GM18508 (cell line): ENCODE measurements around the gene KRT77.

Source experiments
- ATAC-seq: cut with Tn5 transposase; IDR thresholded peaks from one replicate; pipeline ENCODE4 v1.9.1; 2021; ENCODE audit warnings: moderate number of reproducible peaks; ENCODE audit not compliant: insufficient read depth, unreplicated experiment

Gene KRT77

DNA sequence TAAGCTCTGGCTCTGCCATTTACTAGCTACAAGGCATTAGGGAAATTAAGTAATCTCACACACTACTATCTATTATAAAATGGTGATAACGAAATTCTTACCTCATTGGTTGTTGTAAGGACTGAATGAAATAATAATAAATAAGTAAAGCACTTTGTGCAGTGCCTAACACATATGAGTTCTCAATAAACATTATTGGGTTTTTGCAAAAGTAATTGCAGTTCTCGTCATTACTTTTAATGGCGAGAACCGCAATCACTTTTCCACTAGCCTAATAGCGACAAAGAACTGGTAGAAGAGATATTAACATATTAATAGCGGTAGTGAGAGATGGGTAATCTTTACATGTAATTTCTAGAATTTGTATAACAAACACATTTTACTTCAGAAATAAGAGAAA, 9.2 kb downstream of the KRT77 start:
- no peak for ATAC-seq

DNA sequence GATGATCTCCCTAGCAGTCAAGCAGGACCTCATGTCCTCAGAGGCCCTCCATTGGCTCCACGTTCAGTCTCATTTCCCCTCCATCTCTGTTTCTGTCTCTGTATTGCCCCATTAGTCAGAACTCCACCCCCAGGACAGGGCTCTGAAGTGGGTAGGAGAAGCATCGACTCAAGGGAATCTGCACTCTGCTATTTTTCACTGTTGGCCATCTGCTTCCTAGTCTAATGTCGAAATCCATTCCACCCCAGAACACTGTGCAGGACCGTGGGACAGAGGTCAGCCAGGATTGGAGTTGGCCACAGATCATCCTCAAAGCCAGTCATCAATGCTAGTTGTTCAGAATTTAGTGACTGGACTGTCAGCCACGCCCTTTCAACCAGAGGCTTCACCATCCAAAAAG, 10.1 kb downstream of the KRT77 start:
- ATAC-seq, result no peak

DNA sequence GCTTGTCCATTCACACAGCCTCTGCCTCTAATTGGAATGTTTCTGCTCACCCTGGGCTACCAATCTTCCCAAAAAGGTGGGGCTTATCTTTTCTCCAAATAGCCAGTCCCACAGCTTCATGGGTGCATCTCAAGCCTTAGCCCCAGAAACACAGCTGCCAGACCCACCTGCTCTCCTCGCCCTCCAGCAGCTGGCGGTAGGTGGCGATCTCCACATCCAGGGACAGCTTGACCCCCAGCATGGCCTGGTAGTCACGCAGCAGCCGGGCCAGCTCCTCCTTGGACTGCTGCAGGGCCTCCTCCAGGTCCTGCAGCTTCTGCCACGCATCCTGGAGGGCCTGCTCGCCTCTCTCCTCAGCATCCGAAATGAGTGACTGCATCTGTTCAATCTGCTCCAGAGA, 11.1 kb downstream of the KRT77 start:
- ATAC-seq, result no peak

DNA sequence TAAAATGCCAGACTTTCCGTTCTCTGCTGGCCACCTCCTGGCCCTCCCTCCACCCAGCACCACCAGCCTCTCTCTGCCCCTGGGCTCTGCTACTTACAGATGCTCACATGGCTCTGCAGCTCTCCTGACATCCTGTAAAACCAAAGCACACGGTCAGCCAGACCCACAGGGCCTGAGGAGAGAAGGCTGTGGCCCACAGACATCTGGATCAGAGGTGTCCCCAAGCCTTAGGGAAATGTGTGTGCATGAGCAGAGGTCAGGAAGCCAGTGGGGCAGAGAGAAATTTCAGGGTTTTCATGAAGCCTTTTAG, 11.5 kb downstream of the KRT77 start:
- ATAC-seq, result no peak

DNA sequence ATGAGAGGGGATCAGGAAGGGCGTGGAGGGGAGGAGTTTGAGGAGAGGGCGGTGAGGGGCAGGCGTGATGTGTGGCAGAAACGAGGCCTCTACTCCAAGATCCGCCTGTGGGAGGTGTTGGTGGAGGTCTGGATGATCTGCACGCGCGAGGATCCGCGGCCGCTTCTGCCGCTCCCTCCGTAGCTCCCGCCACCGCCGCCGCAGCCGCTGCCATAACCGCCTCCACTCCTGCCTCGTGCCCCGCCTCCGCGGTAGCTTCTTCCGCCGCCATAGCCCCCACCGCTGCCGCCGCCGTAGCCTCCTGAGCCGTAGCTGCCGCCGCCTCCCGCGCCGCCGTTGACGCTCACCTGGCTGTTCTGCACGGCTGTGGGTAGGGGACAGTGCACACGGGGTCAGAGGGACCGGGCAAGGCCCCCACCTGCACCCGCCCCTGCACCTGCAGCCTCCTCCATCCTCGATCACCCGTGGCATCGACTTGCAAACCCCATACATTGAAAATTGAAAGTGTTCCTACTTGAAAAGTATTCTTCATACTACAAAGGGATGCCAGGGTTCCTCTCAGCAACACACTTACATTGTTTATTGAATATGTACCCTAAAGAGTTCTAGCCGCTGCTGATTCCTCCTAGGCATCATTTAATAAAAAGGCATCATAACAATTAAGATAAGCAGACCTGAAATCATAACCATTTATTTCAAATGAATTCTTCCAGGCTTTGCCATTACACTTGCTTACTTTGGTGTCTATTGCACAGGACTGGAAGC, 12.1 kb downstream of the KRT77 start:
- no peak for ATAC-seq

DNA sequence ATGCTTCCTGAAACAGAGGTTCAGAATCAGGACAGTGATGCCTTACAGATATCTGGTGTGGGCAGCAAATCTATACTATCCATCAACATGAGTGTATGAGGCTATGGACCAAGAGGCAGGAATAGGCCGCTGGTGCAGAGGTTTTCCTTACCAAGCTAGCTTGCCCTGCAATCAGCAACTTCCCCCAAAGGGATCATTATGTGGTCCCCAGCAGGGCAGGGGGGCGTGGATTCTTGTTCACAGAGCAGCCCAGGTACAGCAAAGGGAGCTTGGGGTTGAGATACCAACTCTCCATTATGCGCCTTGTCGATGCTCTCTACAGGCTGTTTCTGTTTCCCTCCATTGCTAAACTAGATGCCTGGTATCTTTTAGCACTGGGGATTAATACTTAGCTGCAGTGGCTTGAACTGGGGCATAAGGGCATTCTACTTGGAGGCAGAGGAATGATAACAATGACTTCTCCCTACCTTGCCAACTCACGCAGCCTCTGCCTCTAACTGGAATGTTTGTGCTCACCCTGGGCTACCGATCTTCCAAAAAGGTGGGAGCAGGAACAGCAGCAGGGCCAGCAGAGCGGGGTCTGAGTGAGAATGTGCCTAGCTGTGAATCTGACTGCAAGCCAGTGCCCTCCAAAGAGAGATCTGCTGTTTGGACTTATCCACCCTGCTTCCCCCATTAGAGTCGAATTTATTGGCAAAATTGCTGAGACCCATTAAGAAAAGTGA, 12.8 kb downstream of the KRT77 start:
- no peak for ATAC-seq

DNA sequence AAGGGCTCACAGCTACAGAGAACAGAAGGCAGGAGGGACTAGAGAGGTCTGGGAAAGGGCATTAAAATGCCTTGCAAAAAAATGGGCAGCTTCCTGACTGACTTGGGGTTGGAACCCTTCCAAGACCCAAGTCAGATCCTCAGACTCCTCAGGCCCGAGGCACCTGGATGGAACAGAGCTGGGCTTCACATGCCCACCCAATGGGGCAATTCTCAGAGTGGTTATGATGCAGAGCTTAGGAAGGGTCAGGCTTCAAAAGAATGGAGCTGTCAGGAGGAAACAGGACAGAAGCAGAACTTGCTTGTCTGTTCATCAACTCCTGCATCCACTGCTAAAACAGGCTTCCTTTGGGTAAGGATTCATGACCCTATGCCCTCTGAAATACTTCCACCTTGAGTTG, 13.4 kb downstream of the KRT77 start:
- ATAC-seq, result no peak

DNA sequence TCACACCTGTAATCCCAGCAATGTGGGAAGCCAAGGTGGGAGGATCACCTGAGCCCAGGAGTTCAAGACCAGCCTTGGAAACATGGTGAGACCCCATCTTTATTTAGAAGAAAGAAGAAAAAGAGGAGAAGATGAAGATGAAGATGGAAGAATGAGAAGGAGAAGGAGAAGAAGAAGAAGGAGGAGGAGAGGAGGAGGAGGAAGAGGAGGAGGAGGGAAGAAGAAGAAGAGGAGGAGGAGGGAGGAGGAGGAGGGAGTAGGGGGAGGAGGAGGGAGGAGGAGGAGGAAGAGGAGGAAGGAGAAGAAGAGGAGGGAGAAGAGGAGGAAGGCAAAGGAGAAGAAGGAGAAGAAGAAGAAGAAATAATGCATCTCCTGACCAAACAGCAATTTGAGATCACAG, 14.1 kb downstream of the KRT77 start:
- no peak for ATAC-seq

DNA sequence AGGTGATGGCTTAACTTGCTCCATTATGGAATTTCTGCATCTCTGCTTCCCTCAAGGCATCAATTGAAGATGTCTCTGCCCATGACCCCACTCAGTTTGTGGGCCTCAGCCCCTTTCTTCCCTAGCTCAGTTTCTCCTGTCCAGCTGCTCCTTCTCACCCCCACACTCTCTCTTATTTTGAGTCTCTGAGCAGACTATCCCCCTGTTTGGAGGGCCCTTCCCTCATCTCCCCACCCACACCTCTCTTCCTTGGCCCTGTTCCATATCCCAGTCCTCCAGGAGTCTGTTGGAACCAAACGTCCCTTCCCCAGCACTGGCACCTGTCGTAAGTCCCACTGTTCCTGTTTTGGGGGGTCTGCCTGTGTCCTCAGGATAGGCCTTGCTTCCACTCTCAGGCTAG, 14.8 kb downstream of the KRT77 start:
- no peak for ATAC-seq

DNA sequence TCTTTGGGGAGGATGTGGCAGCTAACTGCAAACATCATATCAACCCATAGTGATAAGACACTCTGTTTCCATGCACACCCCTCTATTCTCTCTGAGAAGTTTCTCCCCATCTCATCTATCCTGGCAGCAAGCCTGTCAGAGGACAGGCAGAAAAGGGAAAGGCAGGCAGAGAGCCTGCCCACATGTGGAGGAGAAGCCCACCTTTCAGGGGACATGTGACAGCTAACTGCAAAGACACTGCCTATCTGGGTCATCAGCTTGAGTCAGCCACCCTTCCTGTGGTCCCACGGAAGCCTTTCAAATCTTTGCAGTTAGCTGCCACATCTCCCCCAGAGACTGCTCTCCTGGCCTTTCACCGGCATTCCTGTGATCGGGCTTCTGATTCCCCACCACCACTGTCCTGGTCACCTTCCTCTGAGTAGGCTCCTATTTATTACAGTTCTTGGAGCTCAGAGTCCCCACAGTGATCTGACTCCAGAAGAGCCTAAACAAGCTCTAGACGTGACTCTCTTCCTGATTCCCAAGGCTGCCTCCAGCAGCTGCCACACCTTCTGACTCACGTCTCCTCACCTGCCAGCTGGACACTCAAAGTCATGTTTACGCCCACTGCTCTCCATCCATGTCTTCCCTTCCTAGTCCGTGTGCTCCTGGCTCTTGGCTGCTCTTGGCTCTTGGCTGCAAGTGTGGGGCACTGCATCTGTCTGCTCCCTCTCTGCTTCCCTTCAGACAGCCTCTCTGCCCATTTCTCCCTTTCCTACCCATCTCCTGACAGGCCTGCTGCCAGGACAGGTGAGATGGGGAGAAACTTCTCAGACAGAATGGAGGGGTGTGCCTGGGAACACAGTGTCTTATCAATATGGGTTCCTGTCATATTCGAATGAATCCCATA, 15.6 kb downstream of the KRT77 start:
- no peak for ATAC-seq

DNA sequence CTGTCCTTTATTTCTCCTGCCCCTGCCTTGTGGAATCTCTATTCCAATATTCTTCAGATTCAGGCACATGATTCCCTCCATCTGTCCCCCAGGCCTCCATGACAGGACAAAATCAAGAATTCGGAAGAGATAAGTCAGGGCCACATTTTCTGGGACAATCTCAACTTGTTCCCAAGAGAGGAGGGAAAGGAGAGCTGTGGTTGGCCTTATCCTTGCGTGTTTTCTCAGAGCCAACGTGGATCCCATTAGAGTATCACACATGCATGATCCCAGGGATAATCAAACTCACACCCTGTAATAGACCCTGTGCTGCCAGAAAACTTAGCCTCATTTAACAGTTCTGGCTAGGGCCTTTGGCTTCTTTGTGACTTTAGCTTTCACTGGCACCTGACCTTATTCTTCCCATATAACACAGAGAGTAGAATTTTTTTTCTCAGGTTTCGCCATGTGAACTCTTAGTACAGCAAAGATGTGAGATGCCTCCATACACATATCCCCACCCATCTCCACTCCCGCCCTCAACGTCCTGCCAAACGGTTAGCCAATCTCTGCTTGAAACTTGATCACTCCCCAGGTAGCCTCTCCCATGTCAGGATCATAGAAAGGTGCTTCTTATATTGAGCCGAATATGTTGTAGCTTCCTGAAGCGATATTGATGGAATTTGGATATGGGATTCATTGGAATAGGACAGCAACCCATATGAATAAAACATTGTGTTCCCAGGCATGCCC, 16.4 kb downstream of the KRT77 start:
- ATAC-seq, result no peak

DNA sequence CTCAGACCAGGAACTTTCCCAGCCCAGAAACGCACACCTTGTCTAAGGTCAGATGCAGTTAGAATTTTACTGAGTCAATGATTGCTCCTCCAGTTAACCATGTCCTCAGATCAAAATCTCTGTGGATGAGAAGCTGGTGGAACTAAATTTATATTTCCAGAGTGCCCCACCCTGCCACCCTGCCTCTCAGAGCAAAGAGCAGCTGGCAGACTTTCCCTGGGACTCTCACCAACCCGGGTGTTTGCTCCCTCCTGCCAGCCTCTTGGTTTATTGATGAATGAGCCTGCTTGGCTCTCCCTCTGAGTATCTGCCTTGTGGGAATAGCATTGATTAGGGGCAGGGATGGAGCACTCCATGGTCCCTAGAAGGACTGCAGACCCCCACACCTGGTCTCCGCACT, 17.3 kb downstream of the KRT77 start:
- ATAC-seq, result no peak

DNA sequence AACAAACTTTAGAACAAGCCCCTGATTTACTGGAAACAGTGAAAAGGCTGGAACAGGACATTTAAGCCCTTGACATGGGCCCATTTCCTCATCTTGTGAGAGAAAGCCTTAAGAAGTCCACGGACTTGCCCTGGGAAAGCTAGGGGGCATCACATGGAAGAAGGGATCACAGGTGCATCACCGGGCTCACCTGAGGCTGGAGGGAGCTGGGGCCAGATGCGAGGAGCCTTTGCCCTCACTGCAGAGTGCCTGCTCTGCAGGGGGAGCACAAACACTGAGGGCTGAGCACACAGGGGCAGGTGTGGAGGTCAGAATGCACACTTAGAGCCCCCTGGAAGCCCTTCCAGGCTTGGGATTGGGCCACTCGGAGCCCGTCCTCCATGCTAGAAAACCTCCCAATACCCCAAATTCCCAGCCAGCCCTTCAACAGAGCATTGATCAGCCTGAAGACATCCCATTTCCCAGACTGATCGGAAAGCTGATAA, 17.9 kb downstream of the KRT77 start:
- no peak for ATAC-seq

DNA sequence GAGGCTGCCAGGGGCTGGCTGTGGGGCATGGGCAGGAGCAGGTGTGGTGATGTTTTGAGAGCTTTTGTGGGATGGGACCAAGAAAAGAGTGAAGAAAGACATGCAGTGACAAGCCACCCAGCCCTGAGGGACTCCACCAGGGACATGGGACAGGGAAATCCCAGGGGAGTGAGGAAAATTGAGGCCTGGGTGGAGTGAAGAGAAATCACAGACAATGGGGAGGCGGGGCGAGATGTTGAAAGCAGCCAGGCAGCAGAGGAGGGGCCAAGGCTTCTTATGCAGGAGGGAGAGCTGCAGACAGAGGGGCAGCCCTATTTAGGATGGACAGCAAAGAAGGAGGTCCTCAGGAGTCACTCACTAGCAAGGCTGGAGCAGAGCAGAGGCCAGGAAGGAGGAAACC, 18.9 kb downstream of the KRT77 start:
- ATAC-seq, result no peak

DNA sequence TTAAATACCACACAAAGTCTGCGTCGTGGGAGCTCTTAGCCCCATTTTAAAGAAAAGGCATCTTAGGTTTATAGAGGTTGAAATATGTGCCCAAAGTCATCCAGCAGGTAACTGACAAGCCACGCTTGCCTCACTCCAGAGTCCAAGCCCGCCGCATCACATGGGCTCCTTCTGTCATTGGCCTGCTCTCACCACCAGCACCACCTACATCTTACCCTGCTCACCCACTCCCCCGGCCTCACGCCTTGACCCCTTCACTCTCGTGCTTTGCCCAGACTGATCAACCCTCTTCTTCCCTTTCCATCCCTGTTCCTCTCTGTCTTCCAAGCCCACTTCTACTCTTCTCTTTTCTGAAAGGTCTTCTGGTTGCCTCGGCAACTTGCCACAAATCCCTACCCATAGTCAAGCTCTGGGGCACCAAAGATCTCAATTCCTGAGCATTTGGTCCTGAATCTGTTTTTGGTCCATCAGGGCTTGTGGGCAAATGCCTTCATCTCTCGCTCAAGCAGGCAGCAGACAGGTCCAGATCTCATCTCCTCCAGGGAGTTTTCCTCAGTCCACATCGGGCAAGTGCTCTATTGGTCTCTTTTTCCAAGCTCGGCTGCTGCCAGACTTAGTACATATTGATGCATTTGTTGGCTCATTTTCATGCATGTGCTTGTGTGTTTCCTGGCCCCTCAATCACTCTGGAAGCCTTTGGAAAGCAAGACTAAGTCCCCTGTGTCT, 19.6 kb downstream of the KRT77 start:
- no peak for ATAC-seq

DNA sequence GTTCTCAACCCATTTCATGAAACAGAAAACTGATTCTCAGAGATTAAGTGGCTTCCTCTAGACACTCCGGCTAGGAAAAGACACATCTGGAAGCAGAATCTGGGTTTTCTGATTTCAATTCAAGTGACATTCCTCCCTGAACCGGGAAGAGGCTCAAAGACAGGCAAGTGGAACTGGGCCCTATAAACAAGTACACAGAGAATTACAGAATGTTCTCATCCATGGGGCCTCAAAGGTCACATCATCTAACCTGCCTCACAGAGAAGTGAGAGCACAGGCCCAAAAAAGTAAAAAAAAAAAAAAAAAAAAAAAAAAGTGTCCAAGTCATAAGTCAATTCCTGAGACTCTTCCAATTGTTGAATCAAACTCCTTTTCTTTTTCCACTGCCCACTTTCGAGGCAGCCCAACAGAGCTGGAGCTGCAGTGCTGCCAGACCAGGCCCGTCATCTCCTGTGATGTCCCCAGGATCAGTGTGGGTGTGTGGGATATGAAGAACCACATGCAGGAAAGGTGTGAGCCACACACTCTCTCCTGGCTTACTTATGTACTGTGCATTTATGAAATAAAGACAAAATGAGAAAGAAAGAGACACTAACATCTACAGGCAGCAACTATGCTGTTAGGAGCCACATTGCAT, 20.3 kb downstream of the KRT77 start:
- ATAC-seq, result no peak

DNA sequence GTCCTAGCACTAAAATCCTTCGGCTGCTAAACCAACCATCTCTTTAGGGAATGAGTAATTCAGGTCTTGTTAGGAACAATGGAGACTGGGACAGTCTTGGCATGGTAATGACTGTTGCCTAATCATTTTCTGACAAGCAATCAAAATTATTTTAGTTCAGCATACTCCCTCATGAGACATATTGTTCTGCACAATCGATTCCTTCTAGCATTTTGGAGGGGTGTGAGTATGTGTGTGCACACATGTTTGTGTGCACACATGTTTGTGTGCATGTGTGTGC, 21.0 kb downstream of the KRT77 start:
- no peak for ATAC-seq

DNA sequence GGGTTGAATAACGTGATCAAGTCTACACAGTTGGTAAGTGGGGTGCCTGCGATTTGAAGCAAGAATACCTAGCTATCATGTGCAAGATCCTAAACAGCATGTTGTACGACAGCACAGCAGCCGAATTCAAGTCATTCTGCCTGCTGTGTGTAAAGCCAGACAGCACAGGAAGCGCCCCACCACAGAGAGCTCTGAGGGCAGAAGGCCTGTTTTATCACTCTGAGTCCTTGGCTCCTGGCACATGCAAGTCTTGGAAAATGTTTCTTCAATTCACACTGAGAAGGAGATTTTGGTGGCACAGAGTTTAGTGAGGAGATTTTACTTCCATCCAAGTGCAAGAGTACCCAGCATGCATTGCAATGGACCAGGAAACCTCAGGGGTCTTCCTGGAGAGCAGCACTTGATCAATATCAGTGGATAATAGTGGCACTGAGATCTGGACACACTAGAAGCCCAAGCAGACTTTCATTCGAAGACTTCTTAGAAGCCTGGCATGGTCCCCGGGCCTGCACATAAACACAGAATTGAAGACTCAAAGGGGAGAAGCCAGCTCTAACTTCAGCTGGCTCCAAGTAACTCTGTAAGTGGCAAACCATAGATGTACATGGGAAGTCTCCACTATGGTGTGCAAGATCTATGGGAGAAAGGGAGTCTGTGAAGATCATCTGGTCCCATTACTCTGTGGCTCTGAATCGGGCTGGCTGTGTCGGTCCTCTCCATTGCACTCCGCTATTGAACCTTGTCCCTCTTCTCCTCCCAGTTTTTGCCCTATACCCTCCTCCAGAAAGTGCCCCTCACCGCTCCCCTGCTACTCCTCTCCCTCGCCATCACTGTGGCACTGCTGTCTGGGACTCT, 21.6 kb downstream of the KRT77 start:
- no peak for ATAC-seq

DNA sequence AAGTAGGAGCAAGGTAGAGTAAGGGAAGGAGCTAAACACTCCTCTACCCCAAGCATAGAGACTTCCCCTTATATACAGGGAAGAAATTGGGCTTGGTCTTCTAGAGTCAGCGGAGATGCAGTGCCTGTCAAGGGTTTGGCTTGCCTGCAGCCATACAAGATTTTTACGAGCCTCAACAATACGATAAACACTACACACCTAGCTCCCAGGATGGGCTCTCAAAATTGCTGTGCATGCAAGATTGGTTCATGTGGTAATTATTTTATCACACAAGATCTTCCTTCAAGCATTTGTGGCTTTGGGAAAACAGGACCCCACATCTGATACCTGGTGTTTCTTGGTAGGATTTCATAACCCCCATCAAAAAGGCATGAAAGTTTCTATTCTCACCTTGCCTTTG, 23.0 kb downstream of the KRT77 start, which contains the start of gene KRT1:
Gene KRT1 (minus strand): TSS at position 45 of the 400 bp plus-strand sequence. CDS start 59 bp downstream, outside the sequence.
- no peak for ATAC-seq
